AG08396 (cell line): ENCODE measurements around the gene OR6C3.
"Not testable (repeated sequence)": the region's sequence is repeated elsewhere in the genome, so short reads cannot be mapped to it uniquely, and the experiment has no call there.

Experiments
- DNase-seq: peaks from one replicate; pipeline ENCODE4 v3.0.0; 2012; ENCODE audit warnings: low spot score, mixed read lengths

The OR6C3 gene

GRCh38 chr12:55330446-55330845 lies at the start of gene OR6C3:
Gene OR6C3, plus strand, starts transcription at chr12:55330746. Its CDS starts 955 bp downstream, at chr12:55331701.
- no peak for DNase-seq

GRCh38 chr12:55280991-55281390 lies 49.6 kb upstream of the OR6C3 start:
- DNase-seq: no peak

GRCh38 chr12:55289999-55290398 lies 40.5 kb upstream of the OR6C3 start:
- DNase-seq: no peak

- no peak for DNase-seq
These were observed 34.1 kb upstream of the OR6C3 start, which contains the start of gene OR6C6 for GRCh38 chr12:55296469-55296868. Gene OR6C6, minus strand, starts transcription at chr12:55296569. Its CDS starts 1,337 bp downstream, at chr12:55295232.

DNA sequence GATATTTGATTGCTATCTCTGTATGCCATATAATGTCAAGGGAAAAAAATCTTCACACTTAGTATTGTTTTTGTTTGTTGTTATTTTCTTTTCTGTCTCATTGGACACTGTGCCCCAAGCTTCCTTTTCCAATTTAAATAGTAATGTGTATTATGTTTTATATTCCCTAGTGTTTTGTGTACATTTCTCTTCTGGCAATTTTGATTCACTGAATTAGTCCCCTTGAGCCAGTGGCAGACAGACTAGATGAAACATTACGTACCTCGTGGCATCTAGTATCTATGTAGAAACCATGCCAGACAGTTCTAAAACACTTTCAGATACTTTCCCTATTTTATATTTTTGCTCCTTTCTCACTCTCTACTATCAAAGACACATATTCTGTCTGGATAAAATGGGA lies 16.5 kb upstream of the OR6C3 start, which contains the start of gene OR6C1:
OR6C1 (plus strand) TSS at position 301 of the 400 bp plus-strand sequence. CDS start 6,257 bp downstream, outside the sequence.
- DNase-seq: no peak

GRCh38 chr12:55320201-55320600 lies 10.3 kb upstream of the OR6C3 start:
- no peak for DNase-seq

- DNase-seq: not testable (repeated sequence)
These were observed 4.7 kb upstream of the OR6C3 start for GRCh38 chr12:55325801-55326200.

GRCh38 chr12:55336002-55336401 lies 5.5 kb downstream of the OR6C3 start:
- DNase-seq: no peak

DNA sequence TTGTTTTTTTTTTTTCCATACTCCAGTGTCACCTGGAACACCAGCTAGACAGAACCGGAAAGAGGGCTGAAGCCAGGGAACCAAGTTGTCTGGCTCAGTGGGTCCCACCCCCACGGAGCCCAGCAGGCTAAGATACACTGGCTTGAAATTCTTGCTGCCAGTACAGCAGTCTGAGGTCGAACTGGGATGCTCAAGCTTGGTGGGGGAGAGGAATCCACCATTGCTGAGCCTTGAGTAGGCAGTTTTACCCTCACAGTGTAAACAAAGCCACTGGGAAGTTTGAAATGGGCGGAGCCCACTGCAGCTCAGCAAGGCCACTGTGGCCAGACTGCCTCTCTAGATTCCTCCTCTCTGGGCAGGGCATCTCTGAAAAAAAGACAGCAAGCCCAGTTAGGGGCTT lies 24.8 kb downstream of the OR6C3 start:
- DNase-seq: not testable (repeated sequence)

DNA sequence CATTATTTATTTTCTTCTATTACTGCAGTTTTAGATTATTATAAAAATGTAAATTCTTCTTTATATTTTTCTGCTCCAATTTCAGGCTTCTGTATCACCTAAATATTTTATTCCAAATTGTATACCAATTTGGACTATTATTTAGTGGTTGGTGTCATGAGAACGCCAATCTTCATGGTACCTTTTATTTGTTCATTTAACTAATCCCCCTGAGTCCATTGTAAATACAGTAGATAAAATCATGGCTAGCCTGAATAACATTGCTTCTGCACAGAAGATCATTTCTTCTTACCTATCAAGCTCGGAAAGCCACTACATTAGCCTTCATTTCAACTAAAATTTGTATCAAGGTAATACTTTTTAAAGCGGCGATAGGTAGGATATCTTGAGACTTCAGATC lies 32.1 kb downstream of the OR6C3 start, which contains the start of gene OR6C75:
OR6C75 (plus strand) TSS at position 301 of the 400 bp plus-strand sequence. CDS start 2,136 bp downstream, outside the sequence.
- no peak for DNase-seq

- DNase-seq: no peak
These were observed 34.5 kb downstream of the OR6C3 start for GRCh38 chr12:55365086-55365485.

- no peak for DNase-seq
These were observed 42.0 kb downstream of the OR6C3 start for GRCh38 chr12:55372521-55372920.
